Nephron progenitor cell (in vitro differentiated cells): ENCODE data around the gene SLC8A1.

Experiments
- DNase-seq: peaks from one replicate; pipeline ENCODE4 v3.0.0; 2021
- H3K27ac Mint-ChIP-seq: 2 replicates; pipeline ENCODE4 v1.8.0; 2021; ENCODE audit warnings: mild to moderate bottlenecking, moderate library complexity, mixed read lengths
- H3K27me3 Mint-ChIP-seq: 2 replicates; pipeline ENCODE4 v1.8.0; 2021; ENCODE audit warnings: mild to moderate bottlenecking, low read depth, mixed read lengths; ENCODE audit not compliant: poor library complexity
- H3K36me3 Mint-ChIP-seq: 2 replicates; pipeline ENCODE4 v1.8.0; 2021; ENCODE audit warnings: low read depth, mixed read lengths
- H3K4me1 Mint-ChIP-seq: 2 replicates; pipeline ENCODE4 v1.8.0; 2021; ENCODE audit warnings: mixed read lengths
- H3K4me3 Mint-ChIP-seq: 2 replicates; pipeline ENCODE4 v1.8.0; 2021; ENCODE audit warnings: mild to moderate bottlenecking, moderate library complexity, mixed read lengths
- H3K9me3 Mint-ChIP-seq: 2 replicates; pipeline ENCODE4 v1.8.0; 2021; ENCODE audit warnings: mild to moderate bottlenecking, moderate library complexity, mixed read lengths
- TF ChIP-seq, protein P1 (sequence below): fragments of 200-600 bp; sonication (generic); IDR thresholded peaks from 2 replicates; pipeline ENCODE4 v1.5.0; 2021; ENCODE audit warnings: antibody characterized with exemption

Gene SLC8A1

DNA sequence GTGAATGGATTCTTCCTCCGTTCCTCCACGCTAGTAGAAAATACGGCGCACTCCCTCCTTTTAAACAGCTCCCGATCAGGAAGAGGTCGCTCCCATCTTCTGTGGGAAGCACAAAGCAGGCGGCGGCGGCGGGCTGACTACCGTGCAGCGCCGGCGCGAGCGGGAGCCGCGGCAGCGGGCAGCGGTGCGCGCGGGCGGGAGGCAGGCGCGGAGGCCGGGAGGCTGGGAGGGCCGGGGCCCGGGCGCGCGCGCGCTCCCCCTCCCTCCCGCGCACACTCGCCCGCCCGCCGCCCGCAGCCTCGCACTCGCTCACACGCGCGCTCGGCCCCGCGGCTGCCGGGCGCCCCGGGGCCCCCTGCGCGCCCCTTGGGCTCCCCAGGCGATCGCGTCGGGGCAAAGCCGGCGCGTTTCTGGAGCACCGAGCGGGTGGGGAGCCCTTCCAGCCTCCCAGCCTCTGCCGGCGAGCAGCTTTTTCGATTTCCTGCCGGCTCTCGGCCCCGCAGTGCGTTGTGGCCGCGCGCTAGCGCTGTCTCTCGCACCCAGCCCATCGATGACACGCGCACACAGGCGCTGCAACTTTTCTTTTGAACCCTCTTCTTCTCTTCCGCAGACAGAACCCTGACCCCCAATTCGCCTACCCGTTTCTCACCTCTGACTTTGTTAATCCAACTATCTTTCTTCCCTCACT lies at the start of gene SLC8A1:
TSS of gene SLC8A1 (minus strand) at position 173 of the 688 bp plus-strand sequence.
- Mint-ChIP-seq H3K27ac (peak within 1 kb of the TSS; percentile 4), H3K36me3 (no peaks in the 10 kb centered on the region), H3K4me3 (peak within 1 kb of the TSS; percentile 97), H3K9me3 (no peaks in the 10 kb centered on the region), H3K27me3 (peaks cover 63% of the 10 kb centered on the region), H3K4me1 (peaks cover 27% of the 10 kb centered on the region)
- TF ChIP-seq, protein P1, sequence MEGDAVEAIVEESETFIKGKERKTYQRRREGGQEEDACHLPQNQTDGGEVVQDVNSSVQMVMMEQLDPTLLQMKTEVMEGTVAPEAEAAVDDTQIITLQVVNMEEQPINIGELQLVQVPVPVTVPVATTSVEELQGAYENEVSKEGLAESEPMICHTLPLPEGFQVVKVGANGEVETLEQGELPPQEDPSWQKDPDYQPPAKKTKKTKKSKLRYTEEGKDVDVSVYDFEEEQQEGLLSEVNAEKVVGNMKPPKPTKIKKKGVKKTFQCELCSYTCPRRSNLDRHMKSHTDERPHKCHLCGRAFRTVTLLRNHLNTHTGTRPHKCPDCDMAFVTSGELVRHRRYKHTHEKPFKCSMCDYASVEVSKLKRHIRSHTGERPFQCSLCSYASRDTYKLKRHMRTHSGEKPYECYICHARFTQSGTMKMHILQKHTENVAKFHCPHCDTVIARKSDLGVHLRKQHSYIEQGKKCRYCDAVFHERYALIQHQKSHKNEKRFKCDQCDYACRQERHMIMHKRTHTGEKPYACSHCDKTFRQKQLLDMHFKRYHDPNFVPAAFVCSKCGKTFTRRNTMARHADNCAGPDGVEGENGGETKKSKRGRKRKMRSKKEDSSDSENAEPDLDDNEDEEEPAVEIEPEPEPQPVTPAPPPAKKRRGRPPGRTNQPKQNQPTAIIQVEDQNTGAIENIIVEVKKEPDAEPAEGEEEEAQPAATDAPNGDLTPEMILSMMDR = no peak
- peak; percentile 73 for DNase-seq

GRCh38 chr2:40499437-40499836 lies 47.5 kb upstream of the SLC8A1 start:
- no peaks in the 10 kb centered on the region for H3K36me3 Mint-ChIP-seq
- H3K27ac Mint-ChIP-seq = no peak overlapping the region
- H3K4me1 Mint-ChIP-seq = no peaks in the 10 kb centered on the region
- peaks cover 4% of the 10 kb centered on the region for H3K27me3 Mint-ChIP-seq
- no peaks in the 10 kb centered on the region for H3K9me3 Mint-ChIP-seq
- H3K4me3 Mint-ChIP-seq = no peak overlapping the region
- no peak for DNase-seq
- TF ChIP-seq, protein P1 = no peak

- Mint-ChIP-seq H3K27me3 (no peaks in the 10 kb centered on the region), H3K4me3 (no peak overlapping the region), H3K4me1 (no peaks in the 10 kb centered on the region), H3K27ac (no peak overlapping the region), H3K36me3 (no peaks in the 10 kb centered on the region), H3K9me3 (no peaks in the 10 kb centered on the region)
- TF ChIP-seq, protein P1 = no peak
- no peak for DNase-seq
Observed at GRCh38 chr2:40497251-40497859, 45.5 kb upstream of the SLC8A1 start.

DNA sequence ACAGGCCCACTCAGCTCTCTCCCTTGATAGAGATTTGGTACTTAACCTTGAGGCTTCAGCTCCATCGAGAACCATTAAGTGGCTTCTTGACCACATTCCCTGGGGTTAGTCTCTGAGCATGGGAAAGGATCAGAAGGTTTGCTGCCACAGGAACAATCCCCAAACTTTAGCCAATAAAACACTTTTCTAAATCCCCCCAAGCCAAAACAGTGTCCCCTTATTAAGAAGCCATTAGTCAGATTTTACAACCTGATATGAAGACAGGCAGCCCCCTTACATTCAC lies 37.7 kb upstream of the SLC8A1 start:
- H3K27ac Mint-ChIP-seq = no peak overlapping the region
- TF ChIP-seq, protein P1 = no peak
- no peaks in the 10 kb centered on the region for H3K9me3 Mint-ChIP-seq
- no peak overlapping the region for H3K4me3 Mint-ChIP-seq
- H3K4me1 Mint-ChIP-seq = peaks cover 37% of the 10 kb centered on the region
- no peaks in the 10 kb centered on the region for H3K36me3 Mint-ChIP-seq
- peaks cover 3% of the 10 kb centered on the region for H3K27me3 Mint-ChIP-seq
- no peak for DNase-seq

DNA sequence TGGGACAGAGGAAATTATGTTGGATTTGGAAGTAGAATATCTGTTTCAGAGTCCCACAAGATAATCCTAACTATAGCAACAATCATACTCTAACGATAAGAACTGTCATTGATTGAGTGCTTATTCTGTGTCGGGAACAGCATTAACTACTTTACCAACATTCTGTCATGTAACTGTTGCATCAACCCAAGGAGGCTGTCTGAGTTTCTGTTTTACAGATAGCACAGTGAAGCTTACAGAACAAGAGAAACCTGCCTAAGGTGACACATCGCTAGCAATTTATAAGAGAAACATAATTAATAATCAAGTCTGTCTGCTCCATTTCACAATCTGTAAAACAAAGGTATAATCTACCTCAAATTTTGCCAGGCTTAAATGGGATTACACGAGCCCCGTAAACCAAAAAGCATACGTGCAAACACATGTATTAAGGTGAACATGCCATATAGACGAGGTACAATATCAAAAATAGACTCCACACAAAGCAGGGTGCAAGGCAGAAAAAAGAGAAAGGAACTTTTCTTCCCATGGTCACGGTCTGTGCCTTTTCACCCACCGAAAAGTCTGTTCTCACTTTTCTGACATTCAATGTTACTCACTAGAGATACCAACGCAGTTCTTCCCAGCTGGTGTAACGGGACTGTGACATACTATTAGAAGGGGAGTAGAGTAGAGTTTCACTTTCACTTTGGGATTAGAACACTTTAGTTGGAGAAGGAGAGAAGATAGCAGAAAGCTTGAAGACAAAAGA lies 37.2 kb upstream of the SLC8A1 start:
- no peak overlapping the region for H3K27ac Mint-ChIP-seq
- no peaks in the 10 kb centered on the region for H3K36me3 Mint-ChIP-seq
- peaks cover 4% of the 10 kb centered on the region for H3K9me3 Mint-ChIP-seq
- no peak for DNase-seq
- peaks cover 37% of the 10 kb centered on the region for H3K4me1 Mint-ChIP-seq
- TF ChIP-seq, protein P1 = no peak
- no peak overlapping the region for H3K4me3 Mint-ChIP-seq
- peaks cover 6% of the 10 kb centered on the region for H3K27me3 Mint-ChIP-seq
